Measurements from ENCODE around the gene ABO. TPM values are rescaled to one million over a fixed set of nuclear protein-coding genes. Genes with fewer than 3 reads are reported as not detected.

Gene ABO
- total and polyA plus RNA-seq, 2 of the 8 experiments (the other 6 are each of a cell fraction or from before 2014, with no cell fraction given) = 0.03 TPM; not detected in 1

GRCh38 chr9:133239533-133240090 is 35.4 kb downstream of the ABO start:
- no peak overlapping the region for H3K4ac ChIP-seq (replicated peaks; ENCODE audit: insufficient read length, low read depth, low read length)
- H3K4me3 ChIP-seq (ENCODE audit: extremely low read depth in 1 of 4, insufficient read depth in 2 of 4, low read depth in 3 of 4, low read length in 4 of 4) = no peak overlapping the region
- H3K23me2 ChIP-seq (ENCODE audit: low read depth, low read length) = peaks cover 5% of the 10 kb centered on the region; the same call in 1 of the 2 replicates
- peak overlapping the region in 1 of 2 experiments; percentile 76; a peak in 1 of 4 replicates for H3K4me2 ChIP-seq (ENCODE audit: insufficient read depth in 1 of 2, low read depth in 2 of 2, low read length in 2 of 2)
- DNase-seq (ENCODE audit: low read depth in 1 of 2, low spot score in 2 of 2) = no peak
- H3K9ac ChIP-seq (replicated peaks in 1 of 4; ENCODE audit: extremely low read depth in 1 of 4, low read depth in 3 of 4, low read length in 3 of 4) = no peak overlapping the region
- no peak overlapping the region for H2BK20ac ChIP-seq (ENCODE audit: low read length)
- FAIRE-seq = no peak
- no peak overlapping the region for H3K18ac ChIP-seq (ENCODE audit: extremely low read depth, low read length)
- H3K79me1 ChIP-seq (ENCODE audit: low read depth, low read length) = no peaks in the 10 kb centered on the region
- CTCF ChIA-PET (ENCODE audit: partially characterized antibody) = interaction anchor here (0.6 to 4.5 kb wide), 32 partner anchors 9 to 779 kb away, joined by 3 to 69 read pairs (median 4); no protein-coding TSS in a partner anchor
- no peaks in the 10 kb centered on the region for H3K9me3 ChIP-seq (ENCODE audit: insufficient read depth in 2 of 2, low read depth in 1 of 2, low read length in 1 of 2)
- H4K20me1 ChIP-seq (replicated peaks in 1 of 2; ENCODE audit: control insufficient read depth in 1 of 2, insufficient read depth in 2 of 2, low read length in 2 of 2) = no peaks in the 10 kb centered on the region
- no peak overlapping the region for H2AK5ac ChIP-seq (ENCODE audit: low read depth, low read length)
- no peak overlapping the region for H4K5ac ChIP-seq (ENCODE audit: insufficient read length, low read depth, low read length)
- no peak overlapping the region for H4K91ac ChIP-seq (replicated peaks; ENCODE audit: insufficient read length, low read length)
- no peaks in the 10 kb centered on the region for H3K36me3 ChIP-seq (ENCODE audit: control insufficient read depth in 2 of 4, insufficient read depth in 4 of 4, low read length in 3 of 4)
- H3K27ac ChIP-seq (ENCODE audit: low read depth, low read length) = no peak overlapping the region
- TF ChIP-seq RXRA (IDR thresholded peaks at IDR 0.05; ENCODE audit: insufficient read depth, low read depth, low read length) (no peak), GABPA (IDR thresholded peaks at IDR 0.05; ENCODE audit: borderline replicate concordance, insufficient read depth, low read length) (0 out of 2 replicates have a peak, but pooled peaks have one; percentile 3)
- no peak overlapping the region for H2BK12ac ChIP-seq (ENCODE audit: low read depth, low read length)
- peaks cover 0 to 2% (median under 1%) of the 10 kb centered on the region in 4 experiments; a peak in 2 of 7 replicates for H3K4me1 ChIP-seq (replicated peaks in 1 of 4; ENCODE audit: control insufficient read depth in 3 of 4, insufficient read depth in 4 of 4, low read length in 3 of 4)
- H2BK5ac ChIP-seq (ENCODE audit: low read depth, low read length) = no peak overlapping the region
- H3K79me2 ChIP-seq (ENCODE audit: control insufficient read depth in 1 of 2, insufficient read depth in 2 of 2, low read length in 2 of 2) = no peaks in the 10 kb centered on the region
- H3K27me3 ChIP-seq (replicated peaks in 1 of 4; ENCODE audit: control insufficient read depth in 3 of 4, extremely low read depth in 1 of 4, insufficient read depth in 3 of 4, low read length in 3 of 4) = peaks cover 0 to 12% (median 6%) of the 10 kb centered on the region in 4 experiments; a peak in 3 of 7 replicates
- no peak overlapping the region for H2BK15ac ChIP-seq (ENCODE audit: low read length)
- H2AFZ ChIP-seq (ENCODE audit: low read length) = no peak overlapping the region
- WGBS, 2 experiments (ENCODE audit: extremely low coverage in 1 of 2, insufficient coverage in 1 of 2, insufficient read length in 1 of 2, insufficient replicate concordance in 2 of 2, low coverage in 1 of 2, low lambda C conversion rate in 2 of 2, missing lambda C conversion rate in 1 of 2) = 91% methylated on average over 18 of the region's 18 CpGs; no CpG with 5 or more reads in 1 of the 2 experiments
- H3K14ac ChIP-seq (ENCODE audit: insufficient read length) = no peak overlapping the region
- POLR2A ChIA-PET (ENCODE audit: partially characterized antibody) = interaction anchor here (1.6 to 3.5 kb wide), 3 partner anchors 95 to 112 kb away, joined by 5 to 14 read pairs (median 9); partner anchors contain the start of genes MED22 and RPL7A
- no peak overlapping the region for H4K8ac ChIP-seq (ENCODE audit: extremely low read depth, insufficient read depth, low read length)
- no peak overlapping the region for H3K56ac ChIP-seq (replicated peaks; ENCODE audit: insufficient read length, low read depth, low read length)
- no peak overlapping the region for H2BK120ac ChIP-seq (replicated peaks; ENCODE audit: low read depth, low read length)
- no peak overlapping the region for H3K23ac ChIP-seq (ENCODE audit: insufficient read length)
